ENCODE measurements around the gene XYLT1.
A peak's percentile ranks its signal among the peaks of the same experiment; 100 is the strongest.

The XYLT1 gene

GRCh38 chr16:17403156-17403809 is 67.5 kb downstream of the XYLT1 start:
- no peak for DNase-seq

- peak; percentile 59 for DNase-seq
Observed at GRCh38 chr16:17397499-17397891, 73.3 kb downstream of the XYLT1 start.

GRCh38 chr16:17396762-17397498 is 73.8 kb downstream of the XYLT1 start:
- peak; percentile 48 for DNase-seq

GRCh38 chr16:17395849-17396480 is 74.8 kb downstream of the XYLT1 start:
- no peak for DNase-seq

- no peak for DNase-seq
Observed at GRCh38 chr16:17392857-17393692, 77.7 kb downstream of the XYLT1 start.

- no peak for DNase-seq
Observed at GRCh38 chr16:17392127-17392856, 78.5 kb downstream of the XYLT1 start.

GRCh38 chr16:17391715-17392114 is 79.0 kb downstream of the XYLT1 start:
- no peak for DNase-seq

- peak; percentile 69 for DNase-seq
Observed at GRCh38 chr16:17389384-17389783, 81.4 kb downstream of the XYLT1 start.

- DNase-seq = no peak
Observed at GRCh38 chr16:17387256-17387655, 83.5 kb downstream of the XYLT1 start.

GRCh38 chr16:17386229-17386628 is 84.5 kb downstream of the XYLT1 start:
- DNase-seq = no peak

GRCh38 chr16:17384471-17384870 is 86.3 kb downstream of the XYLT1 start:
- no peak for DNase-seq

GRCh38 chr16:17382949-17383863 is 87.6 kb downstream of the XYLT1 start:
- no peak for DNase-seq

- no peak for DNase-seq
Observed at GRCh38 chr16:17382514-17382913, 88.2 kb downstream of the XYLT1 start.

- DNase-seq = no peak
Observed at GRCh38 chr16:17381784-17382183, 89.0 kb downstream of the XYLT1 start.

- DNase-seq = peak; percentile 90
Observed at GRCh38 chr16:17380613-17381012, 90.1 kb downstream of the XYLT1 start.

GRCh38 chr16:17379121-17379571 is 91.6 kb downstream of the XYLT1 start:
- DNase-seq = peak; percentile 83

- peak; percentile 62 for DNase-seq
Observed at GRCh38 chr16:17377360-17378324, 93.1 kb downstream of the XYLT1 start.

GRCh38 chr16:17375461-17376304 is 95.1 kb downstream of the XYLT1 start:
- no peak for DNase-seq

Measured in fibroblast of skin of scalp (primary cell).